K562 (cell line): ENCODE measurements around the gene EGFL7. TPM values are rescaled to one million over a fixed set of nuclear protein-coding genes. Genes with fewer than 3 reads are reported as not detected.
A peak's percentile ranks its signal among the peaks of the same experiment; 100 is the strongest.

Experiments used
- CXXC5 ChIP-seq: fragments of 250-450 bp; sonication (Bioruptor Pico); IDR thresholded peaks from 2 replicates; pipeline ENCODE4 v1.8.0; 2022; ENCODE audit warnings: inconsistent platforms, mild to moderate bottlenecking, moderate library complexity
- ETS2 ChIP-seq: IDR thresholded peaks from 2 replicates; pipeline ENCODE4 v1.6.1; 2016; ENCODE audit warnings: borderline replicate concordance, missing genetic modification characterization, mild to moderate bottlenecking, moderate library complexity, missing compliant biosample characterization; ENCODE audit not compliant: poor library complexity, severe bottlenecking
- FOXA1 ChIP-seq: fragments of 450-650 bp; IDR thresholded peaks from 2 replicates; pipeline ENCODE4 v1.6.1; 2016; ENCODE audit warnings: mild to moderate bottlenecking, borderline replicate concordance
- FOXM1 ChIP-seq, 2 experiments: fragments of 450-650 bp in 1 of 2; sonication (generic) in 1 of 2; formaldehyde crosslinking in 1 of 2; IDR thresholded peaks; 2 replicates each; pipeline versions ENCODE4 v1.6.1 to v1.9.0; 2017 to 2022; ENCODE audit warnings: low read depth in 2 of 2, mild to moderate bottlenecking in 2 of 2, missing genetic modification reagents in 1 of 2, moderate library complexity in 1 of 2
- OTX1 ChIP-seq: fragments of 450-650 bp; formaldehyde crosslinking; IDR thresholded peaks from 2 replicates; pipeline ENCODE4 v1.4.0; 2022; ENCODE audit warnings: mild to moderate bottlenecking
- POLR2AphosphoS5 ChIP-seq: IDR thresholded peaks from 2 replicates; pipeline ENCODE4 v1.6.1; 2011; ENCODE audit warnings: mild to moderate bottlenecking, low read depth, low read length, moderate library complexity; ENCODE audit not compliant: control insufficient read depth, insufficient read depth
- PPARD ChIP-seq: fragments of 250-450 bp; sonication (Bioruptor Pico); IDR thresholded peaks from 2 replicates; pipeline ENCODE4 v1.8.0; 2022; ENCODE audit warnings: inconsistent platforms, mild to moderate bottlenecking, moderate library complexity
- RAD51 ChIP-seq: fragments of 450-650 bp; IDR thresholded peaks from 2 replicates; pipeline ENCODE4 v1.7.1; 2016; ENCODE audit warnings: low read depth, mild to moderate bottlenecking, borderline replicate concordance
- STAT6 ChIP-seq: sonication (generic); formaldehyde crosslinking; IDR thresholded peaks from 2 replicates; pipeline ENCODE4 v1.8.1; 2023; ENCODE audit warnings: mild to moderate bottlenecking, missing genetic modification reagents
- TAF15 ChIP-seq: fragments of 200-400 bp; formaldehyde crosslinking; IDR thresholded peaks from 2 replicates; pipeline ENCODE4 v1.6.1; 2017; ENCODE audit warnings: mild to moderate bottlenecking, low read depth, low read length, moderate library complexity
- TGIF2 ChIP-seq: sonication (generic); formaldehyde crosslinking; IDR thresholded peaks from 2 replicates; pipeline ENCODE4 v1.8.1; 2022; ENCODE audit warnings: mild to moderate bottlenecking, missing genetic modification reagents, moderate library complexity
- ZBTB26 ChIP-seq: fragments of 450-650 bp; formaldehyde crosslinking; IDR thresholded peaks from 2 replicates; pipeline ENCODE4 v1.4.0; 2022; ENCODE audit warnings: missing genetic modification characterization
- ZNF644 ChIP-seq: fragments of 200-800 bp; sonication (Bioruptor generic); IDR thresholded peaks from 2 replicates; pipeline ENCODE4 v1.6.1; 2016; ENCODE audit warnings: low read depth, missing genetic modification characterization, missing compliant biosample characterization
- ZNF696 ChIP-seq: fragments of 250-450 bp; sonication (Bioruptor Pico); conservative IDR thresholded peaks from 2 replicates; pipeline ENCODE4 v1.4.0; 2020; ENCODE audit warnings: mild to moderate bottlenecking, moderate library complexity
- polyA plus RNA-seq, 8 experiments: library from polyadenylated mRNA; depleted of rRNA in 4 of 8; stranded (reverse) in 5 of 8; unstranded in 3 of 8; fragments of >200 nt; fragmentation: Nextera tagmentation in 2 of 8; fragmentation: Illumina TruSeq in 1 of 8; extraction: Ambion mirVana in 2 of 8; extraction: Trizol in 1 of 8; gene quantifications; 2 replicates each; pipeline versions ENCODE4 v1.2.1 to v1.2.3, GENCODE V29; 2011 to 2014; ENCODE audit warnings: inconsistent platforms in 1 of 8, missing spikeins in 1 of 8
- total RNA-seq, 7 experiments: library from RNA; depleted of rRNA in 6 of 7; stranded (reverse); fragments of >200 nt in 6 of 7; fragmentation: Illumina TruSeq in 2 of 7; extraction: Trizol in 2 of 7; gene quantifications; 2 replicates each; pipeline versions ENCODE4 v1.2.1 to v1.2.3, GENCODE V29; 2011 to 2021; ENCODE audit warnings: low replicate concordance in 1 of 7
- TF ChIP-seq, protein P1 (sequence below): fragments of 450-650 bp; IDR thresholded peaks from 2 replicates; pipeline ENCODE4 v1.6.1; 2017; ENCODE audit warnings: antibody characterized with exemption, mild to moderate bottlenecking

Gene EGFL7
- total and polyA plus RNA-seq, 9 of the 15 experiments (the other 6 are each of a cell fraction or from before 2014, with no cell fraction given): 1.5 to 286 (median 55.5) TPM

DNA sequence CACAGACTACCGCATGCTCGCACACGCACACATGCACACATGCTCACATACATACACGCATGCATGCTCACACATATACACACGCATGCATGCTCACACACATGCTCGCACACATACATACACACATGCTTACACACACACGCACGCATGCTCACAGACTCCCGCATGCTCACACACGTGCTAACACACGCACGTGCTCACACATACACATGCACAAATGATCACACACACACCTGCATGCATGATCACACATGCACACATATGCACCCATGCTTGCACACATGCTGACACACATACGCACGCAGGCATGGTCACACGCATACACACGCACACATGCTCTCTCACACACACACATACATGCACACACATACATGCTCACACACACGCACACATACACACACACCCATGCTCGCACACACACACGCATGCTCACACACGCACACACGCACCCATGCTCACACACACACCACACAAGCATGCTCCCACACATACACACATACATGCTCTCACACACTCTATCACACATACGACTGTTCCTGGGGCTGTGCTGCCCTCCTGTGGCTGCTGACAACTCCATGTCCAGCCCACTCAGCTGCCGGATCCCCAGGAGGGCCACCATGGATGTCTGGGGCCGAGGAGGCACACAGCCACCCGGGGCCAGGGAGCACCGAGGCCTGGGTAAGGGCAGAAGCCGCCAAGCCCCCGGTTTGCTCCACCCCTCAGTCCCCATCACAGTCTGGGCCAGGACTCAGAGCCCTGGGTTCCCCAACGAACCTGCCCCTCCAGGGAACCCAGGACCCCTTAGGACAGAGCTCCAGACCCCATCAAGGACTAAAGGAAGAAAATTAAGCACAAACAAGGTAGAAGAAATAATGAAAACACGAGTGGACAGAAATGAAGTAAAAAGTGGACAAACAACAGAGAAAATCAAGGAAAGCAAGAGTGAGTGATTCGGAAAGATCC, 31.4 kb upstream of the EGFL7 start (continued):
- TF ChIP-seq FOXM1 (IDR thresholded peaks at IDR 0.05; ENCODE audit: low read depth): no peak
- 0 out of 2 replicates have a peak, but pooled peaks have one; percentile 37 for TF ChIP-seq FOXM1 (CRISPR knock-in tag; IDR thresholded peaks at IDR 0.05; ENCODE audit: low read depth)
- TF ChIP-seq, protein P1, sequence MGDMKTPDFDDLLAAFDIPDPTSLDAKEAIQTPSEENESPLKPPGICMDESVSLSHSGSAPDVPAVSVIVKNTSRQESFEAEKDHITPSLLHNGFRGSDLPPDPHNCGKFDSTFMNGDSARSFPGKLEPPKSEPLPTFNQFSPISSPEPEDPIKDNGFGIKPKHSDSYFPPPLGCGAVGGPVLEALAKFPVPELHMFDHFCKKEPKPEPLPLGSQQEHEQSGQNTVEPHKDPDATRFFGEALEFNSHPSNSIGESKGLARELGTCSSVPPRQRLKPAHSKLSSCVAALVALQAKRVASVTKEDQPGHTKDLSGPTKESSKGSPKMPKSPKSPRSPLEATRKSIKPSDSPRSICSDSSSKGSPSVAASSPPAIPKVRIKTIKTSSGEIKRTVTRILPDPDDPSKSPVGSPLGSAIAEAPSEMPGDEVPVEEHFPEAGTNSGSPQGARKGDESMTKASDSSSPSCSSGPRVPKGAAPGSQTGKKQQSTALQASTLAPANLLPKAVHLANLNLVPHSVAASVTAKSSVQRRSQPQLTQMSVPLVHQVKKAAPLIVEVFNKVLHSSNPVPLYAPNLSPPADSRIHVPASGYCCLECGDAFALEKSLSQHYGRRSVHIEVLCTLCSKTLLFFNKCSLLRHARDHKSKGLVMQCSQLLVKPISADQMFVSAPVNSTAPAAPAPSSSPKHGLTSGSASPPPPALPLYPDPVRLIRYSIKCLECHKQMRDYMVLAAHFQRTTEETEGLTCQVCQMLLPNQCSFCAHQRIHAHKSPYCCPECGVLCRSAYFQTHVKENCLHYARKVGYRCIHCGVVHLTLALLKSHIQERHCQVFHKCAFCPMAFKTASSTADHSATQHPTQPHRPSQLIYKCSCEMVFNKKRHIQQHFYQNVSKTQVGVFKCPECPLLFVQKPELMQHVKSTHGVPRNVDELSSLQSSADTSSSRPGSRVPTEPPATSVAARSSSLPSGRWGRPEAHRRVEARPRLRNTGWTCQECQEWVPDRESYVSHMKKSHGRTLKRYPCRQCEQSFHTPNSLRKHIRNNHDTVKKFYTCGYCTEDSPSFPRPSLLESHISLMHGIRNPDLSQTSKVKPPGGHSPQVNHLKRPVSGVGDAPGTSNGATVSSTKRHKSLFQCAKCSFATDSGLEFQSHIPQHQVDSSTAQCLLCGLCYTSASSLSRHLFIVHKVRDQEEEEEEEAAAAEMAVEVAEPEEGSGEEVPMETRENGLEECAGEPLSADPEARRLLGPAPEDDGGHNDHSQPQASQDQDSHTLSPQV: no peak
- TF ChIP-seq FOXA1: no peak
- no peak for TF ChIP-seq RAD51
- no peak for TF ChIP-seq ZNF696
- TF ChIP-seq OTX1: no peak
- peak; percentile 86 for TF ChIP-seq ZBTB26
- TF ChIP-seq POLR2AphosphoS5: no peak
- no peak for TF ChIP-seq PPARD (CRISPR knock-in tag)
- no peak for TF ChIP-seq STAT6
- TF ChIP-seq TAF15: no peak
- no peak for TF ChIP-seq ETS2
- TF ChIP-seq TGIF2 (CRISPR knock-in tag): no peak
- no peak for TF ChIP-seq CXXC5 (CRISPR knock-in tag)
- no peak for TF ChIP-seq ZNF644 (tag)
